Activated T-cell treated with anti-CD3 and anti-CD28 coated beads, Interleukin-2, amount 50 U/mL, for 72 hours (primary cell): ENCODE data around the gene SLCO6A1. TPM values are rescaled to one million over a fixed set of nuclear protein-coding genes. Genes with fewer than 3 reads are reported as not detected.
"Not testable (repeated sequence)": the region's sequence is repeated elsewhere in the genome, so short reads cannot be mapped to it uniquely, and the experiment has no call there.

ENCODE experiments used
- ATAC-seq, 2 donors: fragments of 150-1000 bp; cut with Tn5 transposase; replicated peaks in 1 of 2; 2 replicates each; pipeline ENCODE4 v1.10.0; 2021; ENCODE audit warnings: moderate library complexity in 2 of 2, mild to moderate bottlenecking in 1 of 2
- DNase-seq, 2 donors: peaks; one replicate each; pipeline ENCODE4 v3.0.0; 2021 to 2022; ENCODE audit warnings: mixed read lengths in 1 of 2
- H3K27ac Mint-ChIP-seq: one replicate; pipeline ENCODE4 v1.8.0; 2022; ENCODE audit warnings: mild to moderate bottlenecking, moderate library complexity, mixed read lengths
- H3K27me3 Mint-ChIP-seq: one replicate; pipeline ENCODE4 v1.8.0; 2022; ENCODE audit warnings: low read depth, mixed read lengths
- H3K36me3 Mint-ChIP-seq, 2 donors: one replicate each; pipeline ENCODE4 v1.8.0; 2022; ENCODE audit warnings: mixed read lengths in 2 of 2, mild to moderate bottlenecking in 1 of 2; ENCODE audit not compliant: insufficient read depth in 2 of 2
- H3K4me1 Mint-ChIP-seq: one replicate; pipeline ENCODE4 v1.8.0; 2022; ENCODE audit warnings: low read depth, mixed read lengths
- H3K4me3 Mint-ChIP-seq, 2 donors: one replicate each; pipeline ENCODE4 v1.8.0; 2022; ENCODE audit warnings: mild to moderate bottlenecking in 2 of 2, mixed read lengths in 2 of 2, moderate library complexity in 2 of 2
- H3K9me3 Mint-ChIP-seq, 2 donors: one replicate each; pipeline ENCODE4 v1.8.0; 2022; ENCODE audit warnings: mixed read lengths in 2 of 2
- total RNA-seq, 2 donors: library from RNA; stranded (reverse); gene quantifications; one replicate each; pipeline ENCODE4 v1.2.3, GENCODE V29; 2022

The SLCO6A1 gene
- total RNA-seq, 2 donors from 2014 or later: not detected

DNA sequence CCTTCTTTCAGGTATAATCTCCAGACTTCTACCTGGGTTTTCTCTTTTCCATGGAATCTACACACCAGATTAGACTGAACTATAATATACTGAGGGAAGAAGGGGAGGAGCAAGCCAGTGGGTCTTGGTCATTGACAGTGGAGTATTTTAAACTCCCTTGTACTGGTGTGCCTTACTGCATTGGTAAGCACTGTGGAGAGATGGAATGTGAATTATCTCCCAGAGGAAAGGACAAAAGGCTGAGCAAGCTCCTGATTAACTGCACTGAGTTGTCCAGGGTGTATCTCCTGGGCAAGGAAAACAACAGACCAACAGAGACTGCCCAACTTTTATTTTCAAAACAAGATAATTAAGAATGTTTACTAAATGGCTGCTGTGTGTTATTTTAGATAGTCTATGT, 29.8 kb upstream of the SLCO6A1 start:
- no peak overlapping the region for H3K27ac Mint-ChIP-seq
- no peak for ATAC-seq
- peaks cover 0 to 2% of the 10 kb centered on the region in 2 donors for H3K36me3 Mint-ChIP-seq
- no peak overlapping the region for H3K4me3 Mint-ChIP-seq
- H3K27me3 Mint-ChIP-seq: peaks cover 6% of the 10 kb centered on the region
- peaks cover 0 to 5% of the 10 kb centered on the region in 2 donors for H3K9me3 Mint-ChIP-seq
- DNase-seq: no peak
- H3K4me1 Mint-ChIP-seq: no peaks in the 10 kb centered on the region

DNA sequence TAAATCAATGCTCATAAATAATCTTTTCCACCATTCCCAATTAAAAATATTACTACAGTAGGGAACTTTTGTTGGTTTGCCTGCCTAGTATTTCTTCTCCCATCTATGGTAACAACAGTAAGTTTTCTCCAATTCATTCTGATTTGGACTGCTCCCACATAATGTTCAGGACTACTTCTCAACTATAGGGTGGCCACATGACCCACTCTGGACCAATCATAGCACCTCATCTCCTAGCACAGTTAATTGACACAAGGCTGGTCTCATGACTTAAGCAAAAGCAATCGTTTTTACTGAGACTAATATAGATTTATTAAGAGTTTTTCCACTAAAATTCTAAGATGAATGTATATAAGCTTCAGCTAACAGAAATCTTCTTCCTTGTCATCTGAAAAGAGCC, 28.7 kb upstream of the SLCO6A1 start:
- H3K27me3 Mint-ChIP-seq: peaks cover 6% of the 10 kb centered on the region
- peaks cover 0 to 2% of the 10 kb centered on the region in 2 donors for H3K36me3 Mint-ChIP-seq
- ATAC-seq (no peak), DNase-seq (no peak)
- peaks cover 0 to 5% of the 10 kb centered on the region in 2 donors for H3K9me3 Mint-ChIP-seq
- no peaks in the 10 kb centered on the region for H3K4me1 Mint-ChIP-seq
- no peak overlapping the region for H3K4me3 Mint-ChIP-seq
- no peak overlapping the region for H3K27ac Mint-ChIP-seq

DNA sequence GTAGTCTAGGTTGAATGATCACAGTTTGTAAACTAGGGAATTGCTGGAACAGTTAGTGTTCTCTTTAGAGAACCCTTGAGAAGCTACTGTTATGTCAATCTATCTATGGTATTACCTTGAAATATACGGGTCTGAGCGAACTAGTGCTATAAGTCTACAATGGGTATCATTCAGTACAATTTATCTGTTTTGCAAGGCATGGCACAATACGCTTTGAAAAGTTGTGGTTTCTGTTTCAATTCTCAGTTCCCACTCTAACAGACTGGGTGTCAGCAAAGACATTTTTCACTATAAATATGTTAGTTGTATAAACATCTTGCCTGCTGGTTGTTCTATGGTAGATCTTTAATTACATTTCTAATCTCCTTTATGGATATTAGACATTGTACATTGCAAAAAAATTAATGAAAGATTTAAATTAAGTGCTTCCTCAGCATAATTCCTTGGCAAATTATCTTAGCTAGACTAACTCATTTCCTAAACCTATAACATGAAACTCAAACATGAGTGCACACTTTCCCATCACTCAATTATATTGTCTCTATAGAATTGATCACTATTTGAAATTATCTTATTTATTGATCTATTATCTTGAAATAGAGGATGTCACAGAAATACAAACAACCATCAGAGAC, 24.9 kb upstream of the SLCO6A1 start:
- DNase-seq (no peak), ATAC-seq (no peak)
- no peak overlapping the region for H3K4me3 Mint-ChIP-seq
- H3K9me3 Mint-ChIP-seq: peaks cover 0 to 5% of the 10 kb centered on the region in 2 donors
- no peaks in the 10 kb centered on the region for H3K27me3 Mint-ChIP-seq
- no peaks in the 10 kb centered on the region for H3K4me1 Mint-ChIP-seq
- peaks cover 0 to 2% of the 10 kb centered on the region in 2 donors for H3K36me3 Mint-ChIP-seq
- no peak overlapping the region for H3K27ac Mint-ChIP-seq

DNA sequence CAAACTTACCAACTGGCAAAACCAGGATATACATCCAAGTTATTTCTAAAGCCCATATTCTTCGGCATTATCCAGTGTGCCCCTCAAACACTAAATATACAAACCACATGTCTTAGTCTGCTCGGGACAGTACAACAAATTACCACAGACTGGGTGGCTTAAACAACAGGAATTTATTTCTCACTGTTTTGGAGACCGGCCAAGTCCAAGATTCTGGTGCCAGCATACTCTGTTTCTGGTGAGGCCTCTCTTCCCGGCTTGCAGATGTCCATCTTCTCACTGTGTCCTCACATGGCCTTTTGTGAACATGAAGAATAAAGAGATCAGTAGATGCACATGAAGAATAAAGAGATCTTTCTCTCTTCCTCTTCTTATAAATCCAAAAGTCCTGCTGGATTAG, 12.9 kb upstream of the SLCO6A1 start:
- H3K4me1 Mint-ChIP-seq: no peaks in the 10 kb centered on the region
- ATAC-seq (no peak), DNase-seq (no peak)
- no peaks in the 10 kb centered on the region for H3K9me3 Mint-ChIP-seq
- H3K27me3 Mint-ChIP-seq: peaks cover 5% of the 10 kb centered on the region
- H3K4me3 Mint-ChIP-seq: no peak overlapping the region
- H3K27ac Mint-ChIP-seq: no peak overlapping the region
- no peaks in the 10 kb centered on the region for H3K36me3 Mint-ChIP-seq

DNA sequence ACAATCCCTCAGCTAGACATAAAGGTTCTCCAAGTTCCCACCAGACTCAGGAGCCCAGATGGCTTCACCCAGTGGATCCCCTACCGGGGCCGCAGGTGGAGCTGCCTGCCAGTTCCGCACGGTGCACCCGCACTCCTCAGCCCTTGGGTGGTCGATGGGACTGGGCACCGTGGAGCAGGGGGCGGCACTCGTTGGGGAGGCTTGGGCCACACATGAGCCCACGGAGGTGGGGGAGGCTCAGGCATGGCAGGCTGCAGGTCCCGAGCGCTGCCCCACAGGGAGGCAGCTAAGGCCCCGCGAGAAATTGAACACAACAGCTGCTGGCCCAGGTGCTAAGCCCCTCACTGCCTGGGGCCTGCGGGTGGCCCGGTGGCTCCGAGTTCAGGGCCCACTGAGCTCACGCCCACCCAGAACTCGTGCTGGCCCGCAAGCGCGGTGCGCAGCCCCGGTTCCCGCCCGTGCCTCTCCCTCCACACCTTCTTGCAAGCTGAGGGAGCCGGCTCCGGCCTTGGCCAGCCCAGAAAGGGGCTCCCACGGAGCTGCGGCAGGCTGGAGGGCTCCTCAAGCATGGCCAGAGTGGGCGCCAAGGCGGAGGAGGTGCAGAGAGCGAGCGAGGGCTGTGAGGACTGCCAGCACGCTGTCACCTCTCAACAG, 7.4 kb downstream of the SLCO6A1 start:
- not testable (repeated sequence) for DNase-seq, H3K27me3 Mint-ChIP-seq, H3K36me3 Mint-ChIP-seq, H3K27ac Mint-ChIP-seq, H3K4me3 Mint-ChIP-seq, H3K9me3 Mint-ChIP-seq, ATAC-seq, H3K4me1 Mint-ChIP-seq

DNA sequence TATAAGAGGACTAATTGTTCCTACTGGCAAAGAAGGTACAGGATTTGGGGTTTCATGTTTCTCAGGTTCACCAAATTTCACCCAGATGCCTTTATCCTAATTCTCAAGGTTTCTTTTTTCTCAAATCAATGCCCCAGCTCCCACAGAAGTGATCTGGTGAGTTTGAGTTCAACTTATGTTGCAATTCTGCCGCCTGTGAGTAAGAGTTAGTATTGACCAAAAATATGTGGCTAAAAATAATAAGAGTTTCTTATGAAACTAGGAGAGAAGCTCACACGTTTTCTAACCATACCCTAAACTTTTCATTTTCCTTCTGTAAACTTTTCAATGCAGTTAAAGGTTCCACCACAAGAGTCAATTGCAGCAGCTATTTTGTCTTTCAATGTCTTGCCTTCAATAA, 15.1 kb downstream of the SLCO6A1 start:
- H3K4me3 Mint-ChIP-seq: no peak overlapping the region
- H3K36me3 Mint-ChIP-seq: no peaks in the 10 kb centered on the region
- DNase-seq (no peak), ATAC-seq (no peak)
- H3K9me3 Mint-ChIP-seq: no peaks in the 10 kb centered on the region
- H3K27me3 Mint-ChIP-seq: no peaks in the 10 kb centered on the region
- no peaks in the 10 kb centered on the region for H3K4me1 Mint-ChIP-seq
- H3K27ac Mint-ChIP-seq: no peak overlapping the region

DNA sequence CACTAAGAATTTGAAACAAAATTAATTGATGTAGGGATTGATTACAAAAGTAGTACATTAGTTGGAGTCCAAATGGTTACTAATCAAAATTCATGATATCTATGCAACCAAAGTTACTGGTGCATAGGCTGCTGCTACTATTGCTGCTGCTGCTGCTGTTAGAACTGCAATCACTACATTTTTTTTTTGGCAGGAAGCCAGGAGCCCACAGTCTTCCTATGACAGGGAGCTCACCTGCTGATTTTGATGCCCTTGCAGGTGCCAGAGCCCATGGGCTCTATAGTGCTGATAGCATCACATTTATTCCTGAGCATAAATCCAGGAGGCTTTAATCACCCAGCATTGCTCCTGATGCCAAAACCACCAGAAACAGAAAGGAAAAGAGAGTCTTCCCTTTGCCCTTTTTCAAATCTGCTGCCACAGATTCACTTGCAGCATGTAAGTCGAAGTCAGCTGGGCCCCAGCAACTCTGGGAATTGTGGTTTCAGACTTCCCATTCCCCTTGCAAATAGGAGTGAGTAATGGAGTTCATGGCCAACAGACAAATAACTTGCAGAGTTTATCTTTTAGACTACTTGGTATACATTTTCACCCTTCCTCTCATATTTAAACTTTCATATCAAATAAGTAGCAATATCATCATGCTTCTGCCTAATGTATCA, 17.6 kb downstream of the SLCO6A1 start:
- DNase-seq: no peak
- no peaks in the 10 kb centered on the region for H3K36me3 Mint-ChIP-seq
- H3K27ac Mint-ChIP-seq: no peak overlapping the region
- H3K27me3 Mint-ChIP-seq: no peaks in the 10 kb centered on the region
- H3K4me1 Mint-ChIP-seq: no peaks in the 10 kb centered on the region
- H3K9me3 Mint-ChIP-seq: no peaks in the 10 kb centered on the region
- no peak for ATAC-seq
- H3K4me3 Mint-ChIP-seq: no peak overlapping the region

DNA sequence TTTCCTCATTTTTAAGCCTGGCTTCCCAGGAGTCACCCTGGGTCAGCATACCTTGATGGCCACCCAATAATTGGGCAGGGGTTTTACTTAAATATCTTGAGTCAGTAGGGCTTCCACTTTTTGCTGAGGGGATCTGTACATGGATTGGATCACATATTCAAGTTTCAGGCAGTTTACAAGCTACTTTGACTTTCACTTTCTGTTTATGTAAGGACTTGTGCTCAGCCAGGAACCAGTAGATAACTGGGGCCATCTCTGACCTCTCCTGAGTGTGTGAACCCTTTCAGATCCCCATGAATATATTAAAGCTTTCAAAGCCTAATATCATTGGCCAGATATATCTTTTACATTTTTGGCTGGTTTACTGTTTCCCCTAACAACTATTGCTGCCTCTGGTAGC, 45.1 kb downstream of the SLCO6A1 start:
- no peak for ATAC-seq
- H3K4me1 Mint-ChIP-seq: no peaks in the 10 kb centered on the region
- H3K27ac Mint-ChIP-seq: no peak overlapping the region

DNA sequence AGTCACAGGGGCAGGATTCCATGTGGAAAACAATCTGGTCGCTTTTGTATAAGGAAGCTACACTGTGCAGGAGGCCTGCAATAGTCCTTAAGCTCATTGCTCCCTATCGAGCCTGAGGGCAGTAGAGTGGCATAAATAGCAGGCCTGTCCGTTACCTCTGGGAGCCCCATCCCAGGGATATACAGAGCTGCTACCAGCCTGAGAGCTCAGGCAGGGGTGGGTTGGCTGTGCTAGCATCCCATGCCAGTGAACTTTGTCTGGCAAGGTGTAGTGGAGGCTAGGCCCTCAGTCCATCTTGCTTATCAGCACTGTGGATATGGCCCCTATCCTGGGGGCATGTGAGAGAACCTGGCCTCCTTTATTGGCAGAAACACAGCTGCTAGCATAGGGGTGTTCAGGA, 47.7 kb downstream of the SLCO6A1 start:
- no peaks in the 10 kb centered on the region for H3K4me1 Mint-ChIP-seq
- ATAC-seq: no peak
- no peaks in the 10 kb centered on the region for H3K36me3 Mint-ChIP-seq
- no peak for DNase-seq
- no peak overlapping the region for H3K27ac Mint-ChIP-seq
- H3K9me3 Mint-ChIP-seq: peaks cover 1 to 2% of the 10 kb centered on the region in 2 donors
- H3K4me3 Mint-ChIP-seq: no peak overlapping the region
- no peaks in the 10 kb centered on the region for H3K27me3 Mint-ChIP-seq

More for the DNA sequence above, 45.1 kb downstream of the SLCO6A1 start:
- no peak for DNase-seq
- Mint-ChIP-seq H3K9me3 (peaks cover 1 to 2% of the 10 kb centered on the region in 2 donors), H3K36me3 (no peaks in the 10 kb centered on the region), H3K27me3 (no peaks in the 10 kb centered on the region), H3K4me3 (peak overlapping the region in 1 of 2 donors; percentile 36)

DNA sequence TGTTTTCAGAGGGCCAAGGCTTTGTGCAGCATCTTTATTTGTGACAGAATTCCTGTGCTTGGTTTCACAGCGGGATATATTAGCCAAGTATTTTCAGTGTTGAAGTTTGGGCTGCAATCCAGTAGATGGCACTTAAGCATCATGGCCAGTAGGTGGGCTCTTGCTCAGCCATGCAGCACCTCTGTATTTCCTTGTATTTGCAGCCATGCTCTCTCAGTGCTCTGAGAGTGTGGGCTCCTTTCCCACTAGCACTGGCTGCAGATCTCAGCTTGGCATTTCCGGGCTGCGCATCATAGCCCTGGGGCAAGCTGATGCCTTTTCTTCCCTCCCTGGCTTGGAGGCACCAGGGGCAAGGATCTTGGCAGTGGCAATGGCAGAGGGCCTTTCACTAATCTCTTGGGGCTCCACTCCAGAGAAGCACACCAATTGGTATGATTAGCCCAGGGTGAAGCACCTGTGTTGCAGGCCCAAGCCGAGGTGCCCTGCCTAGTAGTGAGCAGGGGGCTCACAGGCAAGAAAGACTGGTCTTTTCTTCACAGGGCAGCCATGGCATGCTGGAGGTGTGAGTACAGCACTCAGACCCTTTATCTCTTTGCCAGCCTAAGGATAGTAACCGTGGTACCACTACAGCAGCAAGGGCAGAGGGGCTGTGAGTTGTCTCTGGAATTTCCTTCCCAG, 48.3 kb downstream of the SLCO6A1 start:
- H3K4me1 Mint-ChIP-seq: no peaks in the 10 kb centered on the region
- no peaks in the 10 kb centered on the region for H3K27me3 Mint-ChIP-seq
- H3K27ac Mint-ChIP-seq: no peak overlapping the region
- no peak for DNase-seq
- ATAC-seq: no peak
- peaks cover 1 to 2% of the 10 kb centered on the region in 2 donors for H3K9me3 Mint-ChIP-seq
- H3K36me3 Mint-ChIP-seq: no peaks in the 10 kb centered on the region
- no peak overlapping the region for H3K4me3 Mint-ChIP-seq

DNA sequence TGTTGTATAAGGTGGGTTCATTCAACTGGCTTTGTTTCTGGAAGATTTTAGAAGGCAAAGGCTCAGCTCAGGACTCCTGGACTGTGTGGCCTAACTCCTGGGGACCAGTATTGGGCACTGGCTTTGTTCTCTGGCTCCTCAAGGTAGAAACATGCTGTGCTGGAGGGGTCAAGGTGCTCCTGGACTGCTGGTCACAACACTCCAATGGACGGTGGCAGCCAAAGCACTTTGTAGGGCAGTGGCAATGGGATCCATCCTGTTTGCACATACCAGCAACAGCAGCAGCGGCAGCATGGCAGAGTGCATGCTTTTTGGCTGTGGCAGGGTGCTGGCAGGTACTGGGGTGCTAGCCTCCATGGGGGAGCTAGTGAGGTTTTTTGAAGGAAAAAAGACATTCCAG, 65.3 kb downstream of the SLCO6A1 start:
- Mint-ChIP-seq H3K36me3 (no peaks in the 10 kb centered on the region), H3K9me3 (peaks cover 4 to 6% of the 10 kb centered on the region in 2 donors), H3K4me1 (no peaks in the 10 kb centered on the region), H3K27ac (no peak overlapping the region), H3K27me3 (no peaks in the 10 kb centered on the region), H3K4me3 (no peak overlapping the region)
- no peak for DNase-seq
- ATAC-seq: no peak

DNA sequence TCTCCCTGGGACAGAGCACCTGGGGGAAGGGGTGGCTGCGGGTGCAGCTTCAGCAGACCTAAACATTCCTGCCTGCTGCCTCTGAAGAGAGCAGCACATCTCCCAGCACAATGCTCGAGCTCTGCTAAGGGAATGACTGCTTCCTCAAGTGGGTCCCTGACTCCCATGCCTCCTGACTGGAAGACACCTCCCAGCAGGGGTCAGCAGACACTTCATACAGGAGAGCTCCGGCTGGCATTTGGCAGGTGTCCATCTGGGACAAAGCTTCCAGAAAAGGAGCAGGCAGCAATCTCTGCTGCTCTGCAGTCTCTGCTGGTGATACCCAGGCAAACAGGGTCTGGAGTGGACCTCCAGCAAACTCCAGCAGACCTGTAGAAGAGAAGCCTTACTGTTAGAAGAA, 77.2 kb downstream of the SLCO6A1 start:
- H3K36me3 Mint-ChIP-seq: peaks cover 0 to 1% of the 10 kb centered on the region in 2 donors
- no peak overlapping the region for H3K27ac Mint-ChIP-seq
- ATAC-seq: no peak
- H3K9me3 Mint-ChIP-seq: peaks cover 14% of the 10 kb centered on the region in 2 donors
- no peaks in the 10 kb centered on the region for H3K27me3 Mint-ChIP-seq
- no peak overlapping the region for H3K4me3 Mint-ChIP-seq
- H3K4me1 Mint-ChIP-seq: no peaks in the 10 kb centered on the region
- no peak for DNase-seq

DNA sequence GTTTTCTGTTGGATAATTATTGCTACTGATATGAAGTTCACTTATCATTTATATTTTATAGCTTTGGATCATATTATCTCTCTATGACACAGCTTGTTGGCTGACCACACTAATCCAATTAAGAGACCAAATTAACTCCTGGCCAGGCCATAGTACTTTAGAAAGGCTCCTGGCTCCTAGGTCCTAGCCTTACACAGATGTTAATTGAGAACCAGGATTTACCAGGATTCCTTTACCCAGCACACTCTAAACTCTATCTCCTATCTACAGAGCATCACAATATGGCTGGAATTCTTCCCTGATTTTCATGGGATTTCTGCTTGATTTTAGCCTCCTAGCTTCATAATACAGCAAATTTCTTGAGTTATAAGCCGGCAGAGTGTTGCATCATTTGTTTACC, 80.3 kb downstream of the SLCO6A1 start:
- Mint-ChIP-seq H3K4me3 (no peak overlapping the region), H3K9me3 (peaks cover 1 to 5% of the 10 kb centered on the region in 2 donors), H3K27ac (no peak overlapping the region), H3K4me1 (no peaks in the 10 kb centered on the region), H3K36me3 (peaks cover 0 to 1% of the 10 kb centered on the region in 2 donors), H3K27me3 (no peaks in the 10 kb centered on the region)
- DNase-seq (no peak), ATAC-seq (no peak)
